ENCODE measurements around the gene MGAT3.

Gene MGAT3

DNA sequence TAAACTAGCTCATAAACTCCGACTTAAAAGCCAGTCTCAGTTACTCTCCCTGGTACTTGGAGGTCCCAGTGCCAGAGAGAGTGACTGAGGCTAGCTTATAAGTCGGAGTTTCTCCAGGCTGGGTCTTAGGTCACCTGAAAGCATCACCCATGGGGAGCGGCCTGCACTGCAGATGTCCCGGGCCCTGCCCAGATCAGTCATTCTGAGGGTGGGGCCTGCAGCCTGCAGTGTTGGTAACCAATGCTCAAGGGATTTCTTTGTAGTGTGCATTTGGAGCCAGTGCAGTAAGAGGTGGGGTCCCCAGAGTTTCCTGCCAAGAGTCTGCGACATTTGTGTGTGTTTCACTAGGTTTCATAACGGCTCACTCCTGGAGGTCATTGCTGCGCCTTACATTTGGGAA lies 42.4 kb upstream of the MGAT3 start:
- no peak overlapping the region for H3K4me3 ChIP-seq (ENCODE audit: low read length)
- TF ChIP-seq, protein P1, sequence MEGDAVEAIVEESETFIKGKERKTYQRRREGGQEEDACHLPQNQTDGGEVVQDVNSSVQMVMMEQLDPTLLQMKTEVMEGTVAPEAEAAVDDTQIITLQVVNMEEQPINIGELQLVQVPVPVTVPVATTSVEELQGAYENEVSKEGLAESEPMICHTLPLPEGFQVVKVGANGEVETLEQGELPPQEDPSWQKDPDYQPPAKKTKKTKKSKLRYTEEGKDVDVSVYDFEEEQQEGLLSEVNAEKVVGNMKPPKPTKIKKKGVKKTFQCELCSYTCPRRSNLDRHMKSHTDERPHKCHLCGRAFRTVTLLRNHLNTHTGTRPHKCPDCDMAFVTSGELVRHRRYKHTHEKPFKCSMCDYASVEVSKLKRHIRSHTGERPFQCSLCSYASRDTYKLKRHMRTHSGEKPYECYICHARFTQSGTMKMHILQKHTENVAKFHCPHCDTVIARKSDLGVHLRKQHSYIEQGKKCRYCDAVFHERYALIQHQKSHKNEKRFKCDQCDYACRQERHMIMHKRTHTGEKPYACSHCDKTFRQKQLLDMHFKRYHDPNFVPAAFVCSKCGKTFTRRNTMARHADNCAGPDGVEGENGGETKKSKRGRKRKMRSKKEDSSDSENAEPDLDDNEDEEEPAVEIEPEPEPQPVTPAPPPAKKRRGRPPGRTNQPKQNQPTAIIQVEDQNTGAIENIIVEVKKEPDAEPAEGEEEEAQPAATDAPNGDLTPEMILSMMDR (IDR thresholded peaks at IDR 0.05; ENCODE audit: insufficient read depth, low read depth, low read length, missing control alignments), result no peak
- peak; percentile 49 for DNase-seq (ENCODE audit: low read depth)

DNA sequence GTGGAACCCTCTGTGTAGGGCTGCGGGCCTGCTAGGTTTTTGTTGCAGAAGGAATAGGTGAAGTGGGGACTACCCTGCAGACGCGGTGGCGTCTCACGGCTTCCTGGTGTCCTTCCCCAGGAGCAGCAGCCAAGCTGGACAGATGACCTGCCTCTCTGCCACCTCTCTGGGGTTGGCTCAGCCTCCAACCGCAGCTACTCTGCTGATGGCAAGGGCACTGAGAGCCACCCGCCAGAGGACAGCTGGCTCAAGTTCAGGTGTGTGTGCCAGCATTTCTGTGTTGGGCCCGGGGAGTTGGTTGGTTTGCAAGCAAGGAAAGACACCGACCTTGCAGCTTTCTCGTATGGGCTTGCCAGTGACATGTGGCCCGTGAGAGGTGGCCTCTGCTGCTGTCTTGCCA lies 41.9 kb upstream of the MGAT3 start:
- DNase-seq (ENCODE audit: low read depth), result no peak
- H3K4me3 ChIP-seq (ENCODE audit: low read length), result no peak overlapping the region
- TF ChIP-seq, protein P1 (IDR thresholded peaks at IDR 0.05; ENCODE audit: insufficient read depth, low read depth, low read length, missing control alignments), result no peak

DNA sequence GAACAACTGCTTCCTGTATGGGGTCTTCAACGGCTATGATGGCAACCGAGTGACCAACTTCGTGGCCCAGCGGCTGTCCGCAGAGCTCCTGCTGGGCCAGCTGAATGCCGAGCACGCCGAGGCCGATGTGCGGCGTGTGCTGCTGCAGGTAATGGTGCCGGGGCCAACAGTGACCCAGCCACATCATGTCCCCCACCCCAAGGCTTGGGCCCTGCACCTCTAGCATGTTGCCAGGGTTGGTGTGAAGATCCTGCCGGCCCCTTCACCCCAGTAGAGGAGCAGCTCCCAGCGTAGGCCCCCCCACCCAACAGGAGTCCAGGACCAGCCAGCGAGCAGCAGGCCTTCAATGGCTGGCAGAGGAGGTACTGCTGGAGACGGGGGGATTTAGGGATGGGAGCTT lies 41.3 kb upstream of the MGAT3 start:
- DNase-seq (ENCODE audit: low read depth), result no peak
- H3K4me3 ChIP-seq (ENCODE audit: low read length), result no peak overlapping the region
- TF ChIP-seq, protein P1 (IDR thresholded peaks at IDR 0.05; ENCODE audit: insufficient read depth, low read depth, low read length, missing control alignments), result no peak

DNA sequence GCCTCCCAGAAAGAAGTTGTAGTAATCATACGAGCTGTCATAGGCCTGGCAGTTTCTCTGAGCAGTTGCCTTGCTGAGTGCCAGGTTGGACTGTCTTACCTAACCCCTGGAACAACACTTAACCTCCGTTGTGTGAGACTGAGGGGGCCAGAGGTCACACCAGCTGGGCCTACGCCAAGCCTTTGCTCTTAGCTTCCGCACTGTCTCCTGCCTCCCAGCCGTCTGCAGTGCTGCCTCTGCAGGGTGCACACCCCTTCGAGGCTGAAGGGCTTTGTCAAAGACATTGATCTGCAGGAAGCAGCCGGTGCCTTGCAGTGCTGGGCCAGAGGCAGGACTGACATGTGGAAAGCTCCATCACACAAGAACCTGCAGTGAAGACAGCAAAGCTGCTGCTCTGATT lies 40.5 kb upstream of the MGAT3 start:
- DNase-seq (ENCODE audit: low read depth), result no peak
- TF ChIP-seq, protein P1 (IDR thresholded peaks at IDR 0.05; ENCODE audit: insufficient read depth, low read depth, low read length, missing control alignments), result no peak
- H3K4me3 ChIP-seq (ENCODE audit: low read length), result no peak overlapping the region

DNA sequence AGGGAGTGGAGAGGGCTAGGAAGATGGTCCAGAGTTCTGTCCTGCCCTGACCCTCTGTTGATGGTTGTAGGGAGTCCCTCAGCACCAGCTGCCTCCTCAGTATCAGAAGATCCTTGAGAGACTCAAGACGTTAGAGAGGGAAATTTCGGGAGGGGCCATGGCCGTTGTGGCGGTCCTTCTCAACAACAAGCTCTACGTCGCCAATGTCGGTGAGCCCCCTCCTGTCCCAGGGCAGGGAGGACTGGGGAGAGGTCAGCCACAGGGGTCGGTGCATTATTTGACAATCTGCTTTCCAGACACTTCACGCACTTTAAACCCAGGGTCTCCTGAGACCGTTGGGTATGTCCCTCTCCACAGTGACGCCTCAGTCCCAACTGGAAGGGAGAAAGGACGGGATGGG lies 39.2 kb upstream of the MGAT3 start:
- DNase-seq (ENCODE audit: low read depth), result no peak
- H3K4me3 ChIP-seq (ENCODE audit: low read length), result no peak overlapping the region
- TF ChIP-seq, protein P1 (IDR thresholded peaks at IDR 0.05; ENCODE audit: insufficient read depth, low read depth, low read length, missing control alignments), result no peak

DNA sequence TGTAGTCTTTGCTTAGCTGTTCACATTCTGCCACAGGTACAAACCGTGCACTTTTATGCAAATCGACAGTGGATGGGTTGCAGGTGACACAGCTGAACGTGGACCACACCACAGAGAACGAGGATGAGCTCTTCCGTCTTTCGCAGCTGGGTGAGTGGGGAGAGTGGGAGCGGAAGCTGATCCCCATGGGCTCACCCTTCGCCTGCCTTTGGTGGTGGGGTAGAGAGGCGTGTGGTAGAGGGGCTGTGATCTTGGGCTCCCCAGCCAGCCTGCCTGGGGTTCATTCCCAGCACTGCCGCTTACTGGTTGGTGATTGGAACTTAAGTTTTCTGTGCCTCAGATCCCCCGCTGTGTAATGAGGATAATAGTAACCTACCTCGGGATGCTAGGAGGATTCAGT lies 38.1 kb upstream of the MGAT3 start:
- H3K4me3 ChIP-seq (ENCODE audit: low read length), result no peak overlapping the region
- no peak for DNase-seq (ENCODE audit: low read depth)
- TF ChIP-seq, protein P1 (IDR thresholded peaks at IDR 0.05; ENCODE audit: insufficient read depth, low read depth, low read length, missing control alignments), result no peak

DNA sequence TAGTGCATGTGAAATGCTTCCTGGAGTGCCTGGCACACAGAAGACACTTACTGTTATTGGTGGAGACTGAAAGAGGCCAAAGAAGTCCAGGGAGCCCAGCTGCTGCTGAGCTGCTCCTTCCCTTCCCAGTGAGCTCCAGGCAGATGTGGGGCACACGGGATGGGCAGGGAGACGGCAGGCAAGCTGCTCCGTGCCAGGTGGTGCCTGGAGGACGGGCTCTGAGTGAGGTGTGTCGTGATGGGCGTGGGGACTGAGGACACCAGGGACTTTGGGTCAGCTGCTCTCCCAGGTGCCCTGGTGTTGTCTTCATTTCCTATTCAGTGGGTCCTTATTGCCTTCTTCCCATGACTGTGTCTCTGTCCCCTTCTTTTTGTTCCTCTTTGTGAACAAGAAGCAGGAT lies 37.7 kb upstream of the MGAT3 start:
- no peak overlapping the region for H3K4me3 ChIP-seq (ENCODE audit: low read length)
- DNase-seq (ENCODE audit: low read depth), result no peak
- TF ChIP-seq, protein P1 (IDR thresholded peaks at IDR 0.05; ENCODE audit: insufficient read depth, low read depth, low read length, missing control alignments), result no peak
